GM18526 (cell line): Measurements from ENCODE around the gene ASIC3.

ENCODE experiments used
- POLR2A ChIP-seq: IDR thresholded peaks from 3 replicates; pipeline ENCODE4 v1.6.1; 2011; ENCODE audit not compliant: insufficient read length; ENCODE audit errors: extremely low read depth

The ASIC3 gene

DNA sequence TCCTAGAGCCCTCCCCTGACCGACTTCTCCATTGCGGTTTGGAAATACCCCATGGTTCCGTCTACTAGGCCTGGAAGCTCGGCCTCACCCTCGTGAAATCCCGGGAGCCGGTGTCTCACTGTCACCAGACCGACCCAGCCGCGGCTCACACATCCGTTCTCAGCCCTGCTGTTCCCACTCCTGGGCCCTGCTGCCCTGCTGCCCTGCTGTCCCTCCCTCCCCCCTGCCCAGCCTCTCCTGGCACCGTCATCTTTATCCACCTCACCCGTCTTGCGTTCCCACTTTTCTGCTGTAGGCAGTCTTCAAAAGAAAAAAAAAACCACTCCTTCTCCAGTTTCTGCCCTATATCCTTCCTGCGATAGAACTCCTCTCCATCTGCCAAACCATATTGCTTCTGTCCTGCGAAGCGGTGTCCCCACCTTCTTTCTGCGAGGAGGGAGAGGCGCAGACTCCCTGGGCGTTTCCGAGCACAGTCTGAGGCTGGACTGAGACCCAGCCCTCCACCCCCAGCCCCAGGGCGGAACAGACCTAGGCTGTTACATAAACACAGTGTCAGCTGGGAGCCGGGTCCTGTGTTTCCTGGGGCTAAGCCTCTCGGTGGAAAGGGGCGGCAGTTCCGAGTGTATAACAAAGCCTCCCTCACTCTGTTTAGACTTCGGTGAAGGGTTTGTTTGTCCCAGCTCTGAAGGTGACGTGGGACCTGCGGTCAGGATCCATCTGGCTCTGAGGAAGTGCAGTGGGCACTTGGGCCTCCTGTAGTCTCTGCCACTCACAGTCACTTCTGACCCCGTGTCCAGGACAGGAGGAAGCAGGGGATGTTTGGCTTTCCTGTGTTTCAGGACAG is 40.7 kb downstream of the ASIC3 start:
- TF ChIP-seq POLR2A: no peak

DNA sequence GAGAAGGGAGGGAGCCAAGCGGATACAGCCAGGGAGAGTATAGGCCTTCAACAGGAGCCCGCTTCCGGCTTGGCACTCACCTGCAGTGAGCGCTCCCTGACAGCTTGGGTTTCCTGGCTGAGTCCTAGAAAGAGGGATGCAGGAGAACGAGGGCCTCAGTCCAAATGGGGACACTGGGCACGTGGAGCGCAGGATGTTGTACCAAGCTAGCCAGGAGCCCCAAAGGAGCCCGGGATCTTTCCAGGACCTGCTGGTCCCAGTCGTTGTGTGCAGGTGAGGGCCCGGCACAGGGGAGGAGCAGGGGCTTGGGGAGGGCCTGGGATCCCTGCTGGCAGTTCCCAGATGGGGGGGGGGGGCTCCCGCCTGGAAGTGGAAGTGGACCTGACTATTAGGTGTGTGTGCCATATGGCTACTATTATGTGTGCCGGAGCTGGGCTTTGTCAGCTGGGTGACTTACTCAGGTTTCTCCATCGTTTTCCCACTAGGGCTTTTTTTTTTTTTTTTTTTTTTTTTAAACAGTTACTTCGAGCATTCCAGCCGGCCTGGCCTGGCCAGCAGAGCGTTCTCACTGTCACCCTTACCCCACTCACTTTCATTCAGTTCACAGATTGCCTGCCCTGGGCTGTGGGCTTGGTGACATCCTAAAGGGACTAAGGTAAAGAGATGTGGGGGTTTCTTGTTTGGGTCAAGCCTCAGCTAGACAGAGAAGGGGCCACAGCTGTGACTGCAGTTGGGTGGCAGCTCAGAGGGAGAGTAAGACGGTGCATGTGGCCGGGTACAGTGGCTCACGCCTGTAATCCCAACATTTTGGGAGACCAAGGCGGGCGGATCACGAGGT is 41.8 kb downstream of the ASIC3 start:
- TF ChIP-seq POLR2A: no peak

DNA sequence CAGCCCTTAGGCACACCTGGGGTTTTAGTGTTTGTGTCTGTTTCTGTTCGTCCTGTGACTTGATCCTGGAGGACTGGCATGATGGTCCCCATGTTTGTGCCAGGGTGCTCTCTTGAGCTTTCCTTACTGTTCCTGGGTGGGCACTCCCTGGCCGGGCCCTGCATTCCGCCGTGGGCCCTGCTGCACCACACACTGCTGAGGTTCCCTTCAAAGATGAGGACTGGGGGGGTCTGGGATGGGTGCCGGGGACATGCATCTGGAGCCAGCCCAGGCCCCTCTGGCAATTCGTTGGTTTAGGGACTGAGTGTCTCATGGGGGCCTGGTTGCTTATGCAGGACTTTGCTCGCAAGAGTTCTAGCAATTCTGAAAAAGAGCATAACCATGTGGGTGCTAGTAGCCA is 42.7 kb downstream of the ASIC3 start:
- TF ChIP-seq POLR2A: no peak

DNA sequence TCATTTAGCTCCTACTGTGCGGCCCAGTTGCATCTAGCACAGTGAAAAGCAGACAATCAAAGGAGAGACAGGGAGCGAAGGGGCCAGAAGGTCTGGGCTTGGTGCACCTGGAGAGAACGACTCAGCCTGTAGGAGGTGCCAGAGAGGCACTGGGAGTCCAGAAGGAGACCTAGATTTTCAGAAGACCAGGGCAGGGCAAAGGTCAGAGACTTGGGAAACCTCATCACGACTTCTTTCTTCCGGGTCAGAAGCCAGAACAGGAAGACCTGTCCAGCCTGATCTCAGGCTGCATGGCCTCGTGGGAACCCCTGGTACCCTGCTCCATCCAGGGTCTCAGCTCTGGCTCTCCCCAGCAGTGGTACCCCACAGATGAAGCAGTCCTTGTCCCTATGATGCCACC is 43.1 kb downstream of the ASIC3 start:
- no peak for TF ChIP-seq POLR2A

DNA sequence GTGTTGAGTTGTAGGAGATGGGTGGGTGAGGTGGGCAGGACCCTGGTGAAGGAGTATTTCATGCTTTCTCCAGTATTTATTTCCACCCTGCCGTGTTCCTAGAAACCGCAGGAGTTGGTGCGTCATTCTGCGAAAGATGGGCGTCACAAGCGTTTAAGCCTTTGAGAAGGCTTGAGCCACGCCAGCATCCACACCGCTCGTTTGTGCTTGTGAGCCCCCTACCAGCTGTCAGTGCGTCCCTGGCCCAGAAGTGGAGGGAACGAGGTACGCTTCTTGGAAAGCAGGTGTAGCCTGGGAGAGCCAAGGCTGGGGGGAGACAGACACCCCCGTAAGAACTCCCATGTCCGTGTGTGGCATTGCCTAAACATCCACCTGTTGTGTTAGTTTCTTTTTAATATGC is 43.7 kb downstream of the ASIC3 start:
- TF ChIP-seq POLR2A: no peak

DNA sequence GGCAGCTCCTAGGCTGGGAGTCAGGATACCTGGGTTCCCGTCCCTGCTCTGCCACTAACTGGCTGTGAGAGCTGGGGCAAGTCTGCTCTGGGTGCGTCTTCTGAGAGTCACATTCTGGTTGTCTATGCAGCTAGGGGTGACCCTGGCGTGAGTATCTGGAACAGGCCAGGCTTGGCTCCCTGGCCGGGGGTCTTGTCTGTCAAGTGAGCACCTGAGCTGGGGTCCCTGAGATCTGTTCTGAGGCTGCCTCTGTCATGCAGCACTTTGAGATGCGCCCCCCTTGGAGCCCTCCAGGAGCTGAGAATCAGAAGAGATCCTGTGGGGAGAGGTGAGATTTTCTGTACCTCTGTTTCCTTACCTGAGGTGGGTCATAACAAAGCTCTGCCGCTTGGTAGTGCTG is 45.4 kb downstream of the ASIC3 start:
- no peak for TF ChIP-seq POLR2A

DNA sequence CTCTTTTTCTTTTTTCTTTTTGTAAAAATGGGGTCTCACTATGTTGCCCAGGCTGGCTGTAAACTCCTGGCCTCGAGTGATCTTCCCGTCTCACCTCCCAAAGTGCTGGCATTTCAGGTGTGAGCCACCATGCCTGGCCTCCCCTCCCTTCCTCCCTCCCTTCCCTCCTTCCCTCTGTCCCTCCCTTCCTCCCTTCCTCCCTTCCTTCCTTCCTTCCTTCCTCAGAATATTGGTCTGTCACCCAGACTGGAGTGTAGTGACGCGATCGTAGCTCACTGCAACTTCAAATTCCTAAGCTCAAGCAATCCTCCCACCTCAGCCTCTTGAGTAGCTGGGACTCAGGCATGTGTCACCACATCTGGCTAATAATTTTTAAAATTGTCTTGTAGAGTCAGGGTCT is 46.3 kb downstream of the ASIC3 start:
- TF ChIP-seq POLR2A: no peak

DNA sequence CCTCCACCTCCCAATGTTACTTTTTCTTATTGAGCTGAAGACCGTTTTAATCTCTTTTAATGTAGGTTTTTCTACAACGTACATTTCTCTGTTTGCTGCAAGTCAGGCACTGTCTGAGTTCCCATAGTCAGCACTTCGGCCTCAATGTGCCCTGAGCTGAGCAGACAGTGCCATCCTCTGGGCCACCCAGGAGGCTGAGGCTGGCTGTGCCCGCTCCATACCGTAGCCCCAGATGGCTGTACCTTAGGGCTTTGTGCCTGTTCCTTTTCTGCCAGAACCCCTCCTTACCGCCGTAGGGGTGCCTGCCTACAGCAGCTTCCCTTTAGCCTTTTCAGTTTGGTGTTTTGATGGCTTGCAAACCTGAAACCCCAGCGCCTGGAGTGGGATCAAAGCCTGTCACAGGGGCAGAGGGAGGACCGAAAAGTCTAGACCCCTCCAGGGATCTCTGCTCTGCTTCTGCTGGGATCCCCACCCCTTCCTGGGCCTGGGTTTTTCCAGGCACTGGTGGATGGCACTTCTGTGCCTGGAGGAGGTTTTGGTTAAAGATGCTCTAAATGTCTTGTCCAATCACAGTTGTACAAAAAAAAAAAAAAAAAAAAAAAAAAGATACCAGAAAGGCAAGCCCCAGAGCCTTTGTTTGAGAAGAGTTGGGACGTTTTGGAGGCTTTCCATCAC is 46.9 kb downstream of the ASIC3 start:
- TF ChIP-seq POLR2A: no peak

DNA sequence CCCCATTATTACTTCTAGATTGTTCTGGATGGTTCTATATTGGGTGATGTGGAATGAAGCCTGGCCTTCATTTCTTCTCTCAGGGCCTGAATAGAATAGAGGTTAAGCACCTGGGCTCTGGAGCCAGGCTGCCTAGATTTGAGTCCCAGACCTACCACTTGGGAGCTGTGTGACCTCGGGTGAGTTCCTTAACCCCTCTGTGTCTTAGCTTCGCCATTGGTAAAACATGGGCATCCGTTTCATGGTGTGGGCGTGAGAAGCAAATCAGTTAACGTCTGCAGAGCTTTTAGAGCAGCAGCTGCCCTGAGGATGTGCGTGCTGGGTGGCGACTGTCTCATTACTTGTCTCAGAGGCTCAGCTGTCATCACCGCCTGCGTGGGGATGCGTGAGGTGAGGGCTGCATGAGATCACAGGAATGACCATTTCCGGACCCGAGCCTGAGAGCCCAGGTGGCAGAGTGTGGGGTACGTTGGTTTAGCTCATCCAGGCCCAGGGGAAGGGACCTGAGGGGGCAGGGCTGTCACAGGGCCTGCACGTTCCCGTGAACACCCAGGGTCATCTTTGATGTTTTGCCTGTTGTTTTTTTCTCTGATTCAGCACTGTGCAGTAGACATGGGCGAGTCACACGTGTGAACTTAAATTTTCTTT is 47.6 kb downstream of the ASIC3 start:
- TF ChIP-seq POLR2A: no peak

DNA sequence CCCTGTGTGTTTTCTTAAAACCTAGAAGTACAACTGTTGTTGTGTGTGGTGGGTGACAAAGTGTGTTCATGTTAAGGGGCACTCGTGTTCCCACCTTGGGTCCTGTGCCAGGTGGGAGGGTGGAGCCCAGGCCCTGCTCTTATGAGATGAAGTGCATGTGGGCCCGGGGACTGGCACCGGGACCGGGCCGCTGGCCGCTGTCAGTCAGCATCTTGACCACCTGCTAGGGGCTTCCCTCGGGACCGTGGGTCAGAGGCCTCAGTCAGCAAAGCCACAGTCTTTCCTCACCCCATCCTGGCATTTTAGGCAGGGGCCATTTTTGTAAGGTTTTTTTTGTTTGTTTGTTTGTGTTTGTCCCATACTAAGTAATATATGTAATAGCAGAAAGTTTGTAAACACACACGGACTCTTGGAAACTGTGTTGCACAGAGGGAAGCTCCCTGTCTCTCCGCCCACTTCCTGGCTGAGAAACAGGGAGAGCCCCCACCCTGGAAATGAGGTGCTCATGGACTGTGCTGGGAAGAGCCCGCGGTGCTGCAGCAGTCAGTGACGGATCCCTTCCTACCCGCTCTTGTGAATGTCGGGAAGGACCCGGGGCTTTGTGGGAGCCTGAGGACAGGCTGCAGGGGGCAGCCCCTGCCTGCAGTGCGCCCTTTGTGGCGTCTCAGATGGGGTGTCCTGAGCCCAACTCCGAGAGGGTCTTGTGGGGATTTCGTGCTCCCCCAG is 51.3 kb downstream of the ASIC3 start:
- TF ChIP-seq POLR2A: no peak

DNA sequence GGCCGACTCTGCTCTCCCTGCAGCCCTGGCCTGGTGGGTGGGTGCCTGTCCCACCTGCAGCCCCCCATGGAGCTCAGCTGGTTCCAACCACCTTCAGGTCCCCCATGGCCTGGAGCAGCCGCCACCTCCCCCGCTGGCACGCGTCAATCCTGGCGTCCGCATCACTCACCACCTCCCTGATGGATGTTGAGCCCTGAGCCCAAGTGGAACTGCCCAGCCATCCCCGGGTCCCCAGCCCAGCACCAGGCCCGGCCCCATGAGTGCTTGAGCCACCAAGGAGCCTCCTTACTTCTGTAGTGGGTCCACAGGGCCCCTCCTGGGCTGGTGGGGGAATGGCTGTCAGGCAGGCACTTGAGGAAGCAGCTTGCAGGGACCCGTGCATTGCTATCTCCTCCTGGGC is 52.6 kb downstream of the ASIC3 start:
- no peak for TF ChIP-seq POLR2A

DNA sequence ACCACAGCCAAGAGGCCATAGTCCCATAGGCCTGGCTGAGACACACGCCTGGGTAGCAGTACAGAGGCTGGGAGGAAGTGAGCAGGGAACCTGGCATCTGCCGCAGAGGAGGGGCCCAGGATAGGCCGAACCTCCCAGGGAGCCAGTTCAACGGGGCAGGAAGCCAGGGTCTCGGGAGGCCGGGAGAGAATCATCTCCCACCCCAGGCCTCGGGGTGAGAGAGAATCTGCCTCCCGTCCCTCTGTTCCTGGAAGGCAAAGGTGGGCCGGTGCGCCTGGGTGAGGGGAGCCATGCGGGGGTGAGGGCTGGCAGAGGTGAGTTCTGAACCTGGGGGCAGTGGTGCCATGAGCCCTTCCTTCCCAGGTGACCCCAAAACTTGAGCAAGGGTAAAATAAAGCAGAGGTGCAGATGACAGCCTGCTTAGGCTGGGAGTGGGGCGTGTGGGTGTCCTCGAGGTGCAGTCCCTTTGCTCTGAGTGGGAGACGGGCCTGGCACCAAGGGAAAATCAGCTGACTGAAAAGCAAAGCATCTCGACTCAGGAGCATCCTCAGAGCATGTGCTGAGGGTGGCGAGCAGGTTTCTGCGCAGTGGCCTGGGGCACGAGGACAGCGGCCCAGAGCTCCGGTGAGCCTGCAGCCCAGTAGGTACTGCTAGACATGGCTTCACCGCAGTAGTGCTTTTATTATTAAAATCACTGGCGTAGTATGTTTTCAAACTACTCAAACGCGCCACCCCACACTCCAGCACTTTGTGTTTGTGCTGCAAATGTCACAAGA is 53.5 kb downstream of the ASIC3 start:
- TF ChIP-seq POLR2A: no peak
